Neuronal stem cell (in vitro differentiated cells): ENCODE results near the gene SND1.

Source experiments
- DNase-seq: peaks from one replicate; pipeline ENCODE4 v3.0.0-alpha.2; 2013; ENCODE audit warnings: low spot score
- H2AFZ ChIP-seq: one replicate; pipeline ENCODE4 v1.6.1; 2013; ENCODE audit warnings: mild to moderate bottlenecking, low read length, inconsistent platforms
- H2AK5ac ChIP-seq: 2 replicates; pipeline ENCODE4 v1.6.1; 2013; ENCODE audit warnings: low read depth, mild to moderate bottlenecking, inconsistent platforms, low read length, moderate library complexity, mixed read lengths
- H2BK120ac ChIP-seq: 2 replicates; pipeline ENCODE4 v1.6.1; 2013; ENCODE audit warnings: low read depth, mild to moderate bottlenecking, inconsistent platforms, low read length, moderate library complexity, mixed read lengths
- H2BK12ac ChIP-seq: one replicate; pipeline ENCODE4 v1.6.1; 2013; ENCODE audit warnings: low read length, inconsistent platforms
- H2BK15ac ChIP-seq: 2 replicates; pipeline ENCODE4 v1.6.1; 2013; ENCODE audit warnings: mild to moderate bottlenecking, low read length, inconsistent platforms, mixed read lengths
- H2BK5ac ChIP-seq: one replicate; pipeline ENCODE4 v1.6.1; 2013; ENCODE audit warnings: inconsistent platforms, mild to moderate bottlenecking, low read length, moderate library complexity
- H3K14ac ChIP-seq: one replicate; pipeline ENCODE4 v1.6.1; 2013; ENCODE audit warnings: low read length, inconsistent platforms
- H3K18ac ChIP-seq: 2 replicates; pipeline ENCODE4 v1.6.1; 2013; ENCODE audit warnings: low read length, inconsistent platforms
- H3K23ac ChIP-seq: 2 replicates; pipeline ENCODE4 v1.6.1; 2013; ENCODE audit warnings: low read depth, mild to moderate bottlenecking, mixed read lengths, low read length, inconsistent platforms; ENCODE audit not compliant: poor library complexity
- H3K27ac ChIP-seq: replicated peaks from 3 replicates; pipeline ENCODE4 v1.5.1; 2013; ENCODE audit warnings: low read length, inconsistent platforms
- H3K27me3 ChIP-seq, 3 experiments: 2 replicates each; pipeline ENCODE4 v1.6.1; 2013; ENCODE audit warnings: low read length in 3 of 3, mild to moderate bottlenecking in 2 of 3, inconsistent platforms in 1 of 3, low read depth in 1 of 3, mixed read lengths in 1 of 3, moderate library complexity in 1 of 3; ENCODE audit not compliant: control insufficient read depth in 3 of 3, insufficient read depth in 3 of 3
- H3K36me3 ChIP-seq, 2 donors: replicated peaks in 1 of 2; 2 replicates each; pipeline ENCODE4 v1.6.1; 2013; ENCODE audit warnings: low read length in 2 of 2; ENCODE audit not compliant: control insufficient read depth in 2 of 2, insufficient read depth in 2 of 2
- H3K4ac ChIP-seq: 2 replicates; pipeline ENCODE4 v1.6.1; 2013; ENCODE audit warnings: inconsistent platforms, mild to moderate bottlenecking, low read length, moderate library complexity
- H3K4me1 ChIP-seq, 2 donors: 1 replicate in 1 of 2; 2 replicates in 1 of 2; pipeline ENCODE4 v1.6.1; 2013; ENCODE audit warnings: low read length in 2 of 2, low read depth in 1 of 2; ENCODE audit not compliant: control insufficient read depth in 2 of 2, insufficient read depth in 1 of 2
- H3K4me2 ChIP-seq: one replicate; pipeline ENCODE4 v1.6.1; 2013; ENCODE audit warnings: mild to moderate bottlenecking, low read length, inconsistent platforms; ENCODE audit not compliant: insufficient read depth, poor library complexity, severe bottlenecking
- H3K4me3 ChIP-seq, 2 donors: 2 replicates each; pipeline ENCODE4 v1.5.1; 2013; ENCODE audit warnings: low read length in 2 of 2, mild to moderate bottlenecking in 2 of 2, inconsistent platforms in 1 of 2, moderate library complexity in 1 of 2
- H3K79me1 ChIP-seq: one replicate; pipeline ENCODE4 v1.6.1; 2013; ENCODE audit warnings: low read depth, mild to moderate bottlenecking, inconsistent platforms, low read length, moderate library complexity
- H3K9ac ChIP-seq: one replicate; pipeline ENCODE4 v1.6.1; 2013; ENCODE audit warnings: mild to moderate bottlenecking, low read depth, low read length, inconsistent platforms; ENCODE audit not compliant: poor library complexity
- H3K9me3 ChIP-seq, 2 donors: replicated peaks in 1 of 2; 2 replicates each; pipeline versions ENCODE3 to v1.6.1; 2013; ENCODE audit warnings: low read length in 2 of 2, mild to moderate bottlenecking in 2 of 2, inconsistent platforms in 1 of 2, low read depth in 1 of 2, mixed read lengths in 1 of 2, moderate library complexity in 1 of 2; ENCODE audit not compliant: control insufficient read depth in 2 of 2, insufficient read depth in 1 of 2
- H4K8ac ChIP-seq: one replicate; pipeline ENCODE4 v1.6.1; 2013; ENCODE audit warnings: low read depth, mild to moderate bottlenecking, inconsistent platforms, low read length, moderate library complexity
- H4K91ac ChIP-seq: one replicate; pipeline ENCODE4 v1.6.1; 2013; ENCODE audit warnings: low read length, low read depth, mild to moderate bottlenecking, inconsistent platforms; ENCODE audit not compliant: poor library complexity
- WGBS, 2 donors: extraction: QIAGEN DNeasy Blood & Tissue Kit; methylation state at CpG; one replicate each; pipeline ENCODE4 v1.1.7; 2013; ENCODE audit warnings: missing lambda C conversion rate in 2 of 2, mixed read lengths in 1 of 2; ENCODE audit not compliant: insufficient read length in 2 of 2, insufficient replicate concordance in 1 of 2; ENCODE audit errors: extremely low coverage in 2 of 2; 5-methylcytosine and 5-hydroxymethylcytosine counted together

Gene SND1

DNA sequence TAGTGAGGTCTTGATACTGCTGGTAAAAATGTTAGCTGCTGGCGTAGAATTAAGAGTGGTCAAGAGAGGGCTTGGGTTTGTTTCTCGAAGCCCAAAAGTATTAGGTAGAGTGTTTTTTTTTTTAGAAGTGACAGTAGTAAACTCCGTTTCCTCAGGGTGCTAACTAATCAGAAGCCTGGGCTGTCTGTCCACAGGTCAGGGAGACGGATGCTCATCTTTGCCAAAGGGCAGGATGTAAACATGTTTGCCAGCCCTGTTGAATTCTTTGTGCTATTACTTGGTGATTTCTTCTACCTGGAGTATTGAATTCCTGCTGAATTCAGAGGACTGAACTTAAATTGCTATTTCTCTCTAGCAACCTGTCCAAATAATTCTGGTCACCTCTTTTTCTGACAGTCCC lies 117.1 kb downstream of the SND1 start:
- Histone ChIP-seq H3K4me3 (no peak overlapping the region), H2BK12ac (no peak overlapping the region), H2BK120ac (no peak overlapping the region), H4K8ac (no peak overlapping the region), H3K14ac (no peak overlapping the region), H3K27ac (no peak overlapping the region), H2BK5ac (no peak overlapping the region), H3K9ac (no peak overlapping the region), H3K18ac (no peak overlapping the region), H3K23ac (no peak overlapping the region), H3K27me3 (no peaks in the 10 kb centered on the region), H4K91ac (no peak overlapping the region), H3K79me1 (no peaks in the 10 kb centered on the region), H3K4me2 (no peak overlapping the region), H3K4me1 (peaks cover 0 to 9% of the 10 kb centered on the region in 2 donors), H2AFZ (no peak overlapping the region), H2BK15ac (no peak overlapping the region), H2AK5ac (no peak overlapping the region), H3K4ac (no peak overlapping the region), H3K36me3 (no peaks in the 10 kb centered on the region), H3K9me3 (no peaks in the 10 kb centered on the region)
- WGBS, 2 donors, result no CpG with 5 or more reads among the region's 4 CpGs
- DNase-seq, result no peak

DNA sequence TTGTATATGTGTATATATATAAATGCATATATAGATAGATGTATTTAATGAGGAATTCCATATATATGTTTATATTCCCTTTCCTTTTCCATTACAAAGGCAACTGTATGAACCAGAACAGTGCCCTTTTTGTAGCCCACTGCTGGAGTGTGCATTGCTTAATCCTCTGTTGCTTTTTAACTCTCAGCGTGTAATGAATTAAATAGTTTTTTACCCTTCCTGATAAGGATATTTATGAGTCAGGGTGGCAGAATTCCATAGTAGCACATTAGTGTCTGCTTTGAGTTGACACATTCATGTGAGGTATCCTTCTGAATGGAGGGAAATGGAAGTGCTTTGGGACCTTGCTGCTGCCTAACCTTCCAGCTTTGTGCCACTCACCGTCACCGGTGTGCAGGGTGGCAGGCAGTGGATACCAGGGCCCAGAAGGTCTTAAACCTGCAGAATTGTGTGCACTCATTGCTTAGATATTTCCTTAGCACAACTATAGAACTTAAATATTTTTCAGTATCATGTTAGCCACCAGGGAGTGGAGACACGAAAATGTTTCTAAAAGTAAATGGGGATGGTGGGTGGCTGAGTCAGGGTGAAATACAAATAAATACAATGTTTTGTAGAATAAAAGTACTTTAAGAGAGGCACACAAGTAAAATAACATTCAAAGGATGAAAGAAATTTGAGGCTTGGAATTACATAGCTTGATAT lies 117.9 kb downstream of the SND1 start:
- H3K27me3 ChIP-seq, result no peaks in the 10 kb centered on the region
- H3K27ac ChIP-seq, result no peak overlapping the region
- H3K9ac ChIP-seq, result no peak overlapping the region
- no peak overlapping the region for H3K4me3 ChIP-seq
- no peak overlapping the region for H3K23ac ChIP-seq
- H3K9me3 ChIP-seq, result no peaks in the 10 kb centered on the region
- no peak overlapping the region for H2AK5ac ChIP-seq
- H3K4me1 ChIP-seq, result peaks cover 0 to 4% of the 10 kb centered on the region in 2 donors
- H3K79me1 ChIP-seq, result no peaks in the 10 kb centered on the region
- no peak for DNase-seq
- H2BK15ac ChIP-seq, result no peak overlapping the region
- no peak overlapping the region for H3K18ac ChIP-seq
- H4K91ac ChIP-seq, result no peak overlapping the region
- no CpG with 5 or more reads among the region's 4 CpGs for WGBS, 2 donors
- no peak overlapping the region for H2BK120ac ChIP-seq
- no peak overlapping the region for H2BK5ac ChIP-seq
- H2AFZ ChIP-seq, result no peak overlapping the region
- H4K8ac ChIP-seq, result no peak overlapping the region
- H3K14ac ChIP-seq, result no peak overlapping the region
- H3K36me3 ChIP-seq, result no peaks in the 10 kb centered on the region
- H3K4ac ChIP-seq, result no peak overlapping the region
- no peak overlapping the region for H2BK12ac ChIP-seq
- no peak overlapping the region for H3K4me2 ChIP-seq

DNA sequence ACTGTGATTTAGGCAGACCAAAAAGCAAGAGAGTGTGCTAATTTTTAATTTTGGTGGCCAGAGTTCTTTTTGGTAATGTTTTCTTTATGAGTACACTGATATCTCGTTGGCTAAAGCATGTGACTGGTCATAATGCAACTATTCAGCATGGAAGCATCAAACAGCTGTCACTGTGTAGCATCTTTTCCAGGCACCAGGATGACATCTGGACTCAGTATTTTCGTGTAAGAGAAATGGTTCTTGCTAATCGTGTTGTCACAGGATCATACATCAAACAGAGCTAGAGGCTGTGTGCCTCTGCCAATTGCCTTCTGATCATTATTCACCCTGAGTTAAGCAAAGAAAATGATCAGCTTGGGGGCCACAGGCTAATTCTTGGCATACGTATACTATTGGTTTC lies 118.9 kb downstream of the SND1 start:
- H3K27ac ChIP-seq, result no peak overlapping the region
- no peak overlapping the region for H4K8ac ChIP-seq
- no peak overlapping the region for H3K23ac ChIP-seq
- H2AFZ ChIP-seq, result no peak overlapping the region
- H3K9me3 ChIP-seq, result no peaks in the 10 kb centered on the region
- no peak overlapping the region for H4K91ac ChIP-seq
- H3K36me3 ChIP-seq, result no peaks in the 10 kb centered on the region
- H3K9ac ChIP-seq, result no peak overlapping the region
- H3K27me3 ChIP-seq, result no peaks in the 10 kb centered on the region
- H3K4me1 ChIP-seq, result peaks cover 0 to 4% of the 10 kb centered on the region in 2 donors
- no peak overlapping the region for H2BK15ac ChIP-seq
- H2BK5ac ChIP-seq, result no peak overlapping the region
- H3K4me3 ChIP-seq, result no peak overlapping the region
- no peak overlapping the region for H2BK12ac ChIP-seq
- no peak overlapping the region for H3K4ac ChIP-seq
- H3K14ac ChIP-seq, result no peak overlapping the region
- H2AK5ac ChIP-seq, result no peak overlapping the region
- H2BK120ac ChIP-seq, result no peak overlapping the region
- no peaks in the 10 kb centered on the region for H3K79me1 ChIP-seq
- no peak overlapping the region for H3K4me2 ChIP-seq
- no peak overlapping the region for H3K18ac ChIP-seq
- no peak for DNase-seq
- no CpG with 5 or more reads among the region's 4 CpGs for WGBS, 2 donors

DNA sequence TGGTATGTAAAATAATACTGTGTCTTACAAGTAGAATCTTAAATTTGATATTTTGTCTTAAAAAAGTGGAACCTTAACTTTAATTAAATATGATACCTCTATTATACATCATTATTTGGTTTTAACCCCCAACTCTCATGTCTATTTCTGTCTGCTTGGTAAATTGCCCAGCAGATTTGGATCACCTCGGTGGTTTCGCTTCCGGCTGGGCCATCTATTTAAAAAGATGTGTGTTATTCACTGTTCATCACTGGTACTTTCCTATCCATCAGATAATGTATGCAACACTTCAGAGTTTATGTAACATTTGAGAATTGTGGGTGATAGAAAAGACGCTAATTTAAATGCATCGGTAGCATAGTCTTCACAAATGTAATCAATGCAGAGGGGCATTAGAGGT lies 119.7 kb downstream of the SND1 start:
- Histone ChIP-seq H2BK15ac (no peak overlapping the region), H4K8ac (no peak overlapping the region), H3K27me3 (no peaks in the 10 kb centered on the region), H2BK5ac (no peak overlapping the region), H3K36me3 (no peaks in the 10 kb centered on the region), H2AK5ac (no peak overlapping the region), H3K4me1 (peaks cover 0 to 4% of the 10 kb centered on the region in 2 donors), H3K23ac (no peak overlapping the region), H2BK12ac (no peak overlapping the region), H3K4ac (no peak overlapping the region), H3K27ac (no peak overlapping the region), H3K14ac (no peak overlapping the region), H3K9ac (no peak overlapping the region), H3K4me3 (no peak overlapping the region), H2BK120ac (no peak overlapping the region), H3K4me2 (no peak overlapping the region), H4K91ac (no peak overlapping the region), H3K79me1 (no peaks in the 10 kb centered on the region), H3K9me3 (no peaks in the 10 kb centered on the region), H2AFZ (no peak overlapping the region), H3K18ac (no peak overlapping the region)
- no peak for DNase-seq
- no CpG with 5 or more reads among the region's 5 CpGs for WGBS, 2 donors
